Measurements from ENCODE around the gene ZYG11A. TPM values are rescaled to one million over a fixed set of nuclear protein-coding genes. Genes with fewer than 3 reads are reported as not detected.

Gene ZYG11A
- total and polyA plus RNA-seq, 2 of the 13 experiments (the other 11 are each of a cell fraction or from before 2014, with no cell fraction given) = not detected

GRCh38 chr1:52927212-52928014, 84.9 kb downstream of the ZYG11A start, which contains the start of gene SCP2 (continued):
- TF ChIP-seq ZNF512 (CRISPR knock-in tag; IDR thresholded peaks at IDR 0.05) (no peak), ZSCAN25 (CRISPR knock-in tag; IDR thresholded peaks at IDR 0.05) (no peak), RNF2 (conservative IDR thresholded peaks at IDR 0.05; ENCODE audit: low read depth) (no peak), GFI1 (CRISPR knock-in tag; IDR thresholded peaks at IDR 0.05; ENCODE audit: borderline replicate concordance) (no peak), ZNF235 (CRISPR knock-in tag; IDR thresholded peaks at IDR 0.05; ENCODE audit: borderline replicate concordance) (no peak; the same call in 1 of the 2 replicates), PRDM15 (CRISPR knock-in tag; IDR thresholded peaks at IDR 0.05) (no peak), ATRX (CRISPR knock-in tag; IDR thresholded peaks at IDR 0.05; ENCODE audit: borderline replicate concordance) (no peak), ZNF263 (CRISPR knock-in tag; IDR thresholded peaks at IDR 0.05) (no peak), SRY (CRISPR knock-in tag; IDR thresholded peaks at IDR 0.05) (no peak), CSRNP2 (CRISPR knock-in tag; conservative IDR thresholded peaks at IDR 0.05; ENCODE audit: low read depth) (no peak), DZIP1 (CRISPR knock-in tag; IDR thresholded peaks at IDR 0.05) (no peak), SOX13 (IDR thresholded peaks at IDR 0.05) (no peak), SOX13 (CRISPR knock-in tag; conservative IDR thresholded peaks at IDR 0.05 in 1 of 2, IDR thresholded peaks at IDR 0.05 in 1 of 2) (0 out of 4 replicates have a peak, but pooled peaks of 1 of the 2 experiments have one; percentile 32), ZNF83 (CRISPR knock-in tag; IDR thresholded peaks at IDR 0.05; ENCODE audit: borderline replicate concordance) (no peak), ZFY (CRISPR knock-in tag; IDR thresholded peaks at IDR 0.05) (peak; percentile 74), POLR2G (IDR thresholded peaks at IDR 0.05; ENCODE audit: low read depth, low read length) (peak; percentile 74), AHR (CRISPR knock-in tag; IDR thresholded peaks at IDR 0.05) (no peak), NR3C1 (CRISPR knock-in tag; IDR thresholded peaks at IDR 0.05) (no peak), TARDBP (CRISPR knock-in tag; IDR thresholded peaks at IDR 0.05) (no peak), HNRNPLL (IDR thresholded peaks at IDR 0.05; ENCODE audit: low read depth, low read length, poor library complexity, severe bottlenecking) (no peak)

Measured in HepG2 (cell line).